HEK293 (cell line): ENCODE data around the gene DYNLL1.

Experiments used
- GLI2 ChIP-seq: fragments of 450-650 bp; formaldehyde crosslinking; IDR thresholded peaks from 2 replicates; pipeline ENCODE4; 2017; ENCODE audit warnings: missing biosample characterization, missing genetic modification characterization, low read depth, borderline replicate concordance
- GLIS1 ChIP-seq: fragments of 450-650 bp; formaldehyde crosslinking; IDR thresholded peaks from 2 replicates; pipeline ENCODE4 v1.5.1; 2016; ENCODE audit warnings: missing biosample characterization, missing genetic modification characterization
- HIC1 ChIP-seq: fragments of 450-650 bp; formaldehyde crosslinking; IDR thresholded peaks from 2 replicates; pipeline ENCODE4 v1.5.1; 2016; ENCODE audit warnings: missing biosample characterization, missing genetic modification characterization
- IKZF3 ChIP-seq: fragments of 450-650 bp; IDR thresholded peaks from 2 replicates; pipeline ENCODE4 v1.5.0; 2018; ENCODE audit warnings: missing biosample characterization, mild to moderate bottlenecking, missing genetic modification characterization, moderate library complexity
- OVOL3 ChIP-seq: fragments of 450-650 bp; formaldehyde crosslinking; IDR thresholded peaks from 2 replicates; pipeline ENCODE4 v1.5.1; 2016; ENCODE audit warnings: missing biosample characterization, missing genetic modification characterization
- REST ChIP-seq: fragments of 450-650 bp; formaldehyde crosslinking; IDR thresholded peaks from 2 replicates; pipeline ENCODE4 v1.5.1; 2016; ENCODE audit warnings: missing biosample characterization, missing genetic modification characterization
- SETDB1 ChIP-seq: IDR thresholded peaks from one replicate; pipeline ENCODE4 v1.6.1; 2017; ENCODE audit warnings: mild to moderate bottlenecking, low read length, moderate library complexity, mixed read lengths; ENCODE audit not compliant: insufficient read length
- ZBTB10 ChIP-seq: fragments of 450-650 bp; formaldehyde crosslinking; IDR thresholded peaks from 2 replicates; pipeline ENCODE4 v1.5.1; 2016; ENCODE audit warnings: missing biosample characterization, missing genetic modification characterization
- ZBTB49 ChIP-seq: fragments of 450-650 bp; formaldehyde crosslinking; IDR thresholded peaks from 2 replicates; pipeline ENCODE4 v1.5.1; 2016; ENCODE audit warnings: missing biosample characterization, missing genetic modification characterization, low read depth
- ZFP69B ChIP-seq: fragments of 450-650 bp; formaldehyde crosslinking; IDR thresholded peaks from 2 replicates; pipeline ENCODE4 v1.5.1; 2016; ENCODE audit warnings: missing biosample characterization, missing genetic modification characterization
- ZNF148 ChIP-seq: fragments of 450-650 bp; formaldehyde crosslinking; IDR thresholded peaks from 2 replicates; pipeline ENCODE4 v1.5.0; 2017; ENCODE audit warnings: missing biosample characterization, missing genetic modification characterization, borderline replicate concordance
- ZNF248 ChIP-seq: fragments of 450-650 bp; formaldehyde crosslinking; IDR thresholded peaks from 2 replicates; pipeline ENCODE4 v1.5.1; 2017; ENCODE audit warnings: missing biosample characterization, missing genetic modification characterization
- ZNF426 ChIP-seq: fragments of 450-650 bp; formaldehyde crosslinking; IDR thresholded peaks from 2 replicates; pipeline ENCODE4 v1.5.1; 2017; ENCODE audit warnings: missing biosample characterization, missing genetic modification characterization, mild to moderate bottlenecking, inconsistent platforms, moderate library complexity
- ZNF514 ChIP-seq: fragments of 450-650 bp; formaldehyde crosslinking; IDR thresholded peaks from 2 replicates; pipeline ENCODE4 v1.5.1; 2016; ENCODE audit warnings: missing biosample characterization, missing genetic modification characterization
- ZNF585B ChIP-seq: fragments of 450-650 bp; formaldehyde crosslinking; IDR thresholded peaks from 2 replicates; pipeline ENCODE4 v1.5.1; 2016; ENCODE audit warnings: missing biosample characterization, missing genetic modification characterization
- ZNF654 ChIP-seq: fragments of 450-650 bp; formaldehyde crosslinking; IDR thresholded peaks from 2 replicates; pipeline ENCODE4 v1.5.1; 2016; ENCODE audit warnings: low read depth, missing biosample characterization, missing genetic modification characterization
- ZNF660 ChIP-seq: fragments of 450-650 bp; IDR thresholded peaks from 2 replicates; pipeline ENCODE4 v1.5.1; 2018; ENCODE audit warnings: missing biosample characterization, mild to moderate bottlenecking, missing genetic modification characterization
- ZNF677 ChIP-seq: fragments of 450-650 bp; IDR thresholded peaks from 2 replicates; pipeline ENCODE4 v1.5.0; 2018; ENCODE audit warnings: missing biosample characterization, mild to moderate bottlenecking, missing genetic modification characterization, moderate library complexity
- ZNF777 ChIP-seq: fragments of 450-650 bp; formaldehyde crosslinking; IDR thresholded peaks from 2 replicates; pipeline ENCODE4 v1.5.1; 2017; ENCODE audit warnings: missing biosample characterization, missing genetic modification characterization, borderline replicate concordance
- ZNF792 ChIP-seq: fragments of 450-650 bp; formaldehyde crosslinking; IDR thresholded peaks from 2 replicates; pipeline ENCODE4 v1.5.1; 2016; ENCODE audit warnings: missing biosample characterization, missing genetic modification characterization
- ZNF830 ChIP-seq: fragments of 450-650 bp; IDR thresholded peaks from 2 replicates; pipeline ENCODE4 v1.5.0; 2018; ENCODE audit warnings: missing biosample characterization, missing genetic modification characterization, low read depth, mild to moderate bottlenecking, moderate library complexity
- TF ChIP-seq, protein P1 (sequence below): fragments of 450-650 bp; formaldehyde crosslinking; IDR thresholded peaks from 2 replicates; pipeline ENCODE4; 2016; ENCODE audit warnings: missing biosample characterization, missing genetic modification characterization
- TF ChIP-seq, protein P2 (sequence below): sonication (generic); formaldehyde crosslinking; IDR thresholded peaks from 2 replicates; pipeline ENCODE4 v1.8.1; 2022; ENCODE audit warnings: mild to moderate bottlenecking, moderate library complexity, missing genetic modification reagents

DYNLL1 gene

GRCh38 chr12:120469450-120470149 lies 26.3 kb upstream of the DYNLL1 start, which contains the start of gene SRSF9 (continued):
- TF ChIP-seq IKZF3 (tag by site-specific recombination), result no peak
- TF ChIP-seq ZNF830 (tag by site-specific recombination), result no peak
- TF ChIP-seq ZBTB49 (tag by site-specific recombination), result no peak
- peak; percentile 65; the same call in 1 of the 2 replicates for TF ChIP-seq HIC1
- no peak for TF ChIP-seq ZNF585B (tag by site-specific recombination)
- TF ChIP-seq ZBTB10, result no peak; the same call in 1 of the 2 replicates
- no peak for TF ChIP-seq ZNF792 (tag by site-specific recombination)
- no peak for TF ChIP-seq ZNF777
- no peak for TF ChIP-seq ZNF248
- peak; percentile 57; the same call in 1 of the 2 replicates for TF ChIP-seq ZNF677 (tag by site-specific recombination)
- TF ChIP-seq ZNF654 (tag by site-specific recombination), result no peak
- no peak for TF ChIP-seq ZNF514 (tag by site-specific recombination)
- no peak for TF ChIP-seq ZNF148 (tag by site-specific recombination)
- no peak for TF ChIP-seq SETDB1
- TF ChIP-seq, protein P1, sequence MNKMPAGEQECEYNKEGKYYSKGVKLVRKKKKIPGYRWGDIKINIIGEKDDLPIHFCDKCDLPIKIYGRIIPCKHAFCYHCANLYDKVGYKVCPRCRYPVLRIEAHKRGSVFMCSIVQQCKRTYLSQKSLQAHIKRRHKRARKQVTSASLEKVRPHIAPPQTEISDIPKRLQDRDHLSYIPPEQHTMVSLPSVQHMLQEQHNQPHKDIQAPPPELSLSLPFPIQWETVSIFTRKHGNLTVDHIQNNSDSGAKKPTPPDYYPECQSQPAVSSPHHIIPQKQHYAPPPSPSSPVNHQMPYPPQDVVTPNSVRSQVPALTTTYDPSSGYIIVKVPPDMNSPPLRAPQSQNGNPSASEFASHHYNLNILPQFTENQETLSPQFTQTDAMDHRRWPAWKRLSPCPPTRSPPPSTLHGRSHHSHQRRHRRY, result no peak
- TF ChIP-seq GLIS1 (tag by site-specific recombination), result peak; percentile 51
- 0 out of 2 replicates have a peak, but pooled peaks have one; percentile 24 for TF ChIP-seq ZNF660
- TF ChIP-seq ZFP69B (tag by site-specific recombination), result peak; percentile 50
- TF ChIP-seq REST (tag by site-specific recombination), result no peak
- no peak for TF ChIP-seq ZNF426
- TF ChIP-seq OVOL3 (tag by site-specific recombination), result no peak
- no peak for TF ChIP-seq GLI2 (tag by site-specific recombination)
- TF ChIP-seq, protein P2, sequence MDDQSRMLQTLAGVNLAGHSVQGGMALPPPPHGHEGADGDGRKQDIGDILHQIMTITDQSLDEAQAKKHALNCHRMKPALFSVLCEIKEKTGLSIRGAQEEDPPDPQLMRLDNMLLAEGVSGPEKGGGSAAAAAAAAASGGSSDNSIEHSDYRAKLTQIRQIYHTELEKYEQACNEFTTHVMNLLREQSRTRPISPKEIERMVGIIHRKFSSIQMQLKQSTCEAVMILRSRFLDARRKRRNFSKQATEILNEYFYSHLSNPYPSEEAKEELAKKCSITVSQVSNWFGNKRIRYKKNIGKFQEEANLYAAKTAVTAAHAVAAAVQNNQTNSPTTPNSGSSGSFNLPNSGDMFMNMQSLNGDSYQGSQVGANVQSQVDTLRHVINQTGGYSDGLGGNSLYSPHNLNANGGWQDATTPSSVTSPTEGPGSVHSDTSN (CRISPR knock-in tag), result peak; percentile 64; the same call in 1 of the 2 replicates
